Measurements from ENCODE around the gene LRP3.
"Not testable (repeated sequence)": the region's sequence is repeated elsewhere in the genome, so short reads cannot be mapped to it uniquely, and the experiment has no call there.

LRP3 gene

DNA sequence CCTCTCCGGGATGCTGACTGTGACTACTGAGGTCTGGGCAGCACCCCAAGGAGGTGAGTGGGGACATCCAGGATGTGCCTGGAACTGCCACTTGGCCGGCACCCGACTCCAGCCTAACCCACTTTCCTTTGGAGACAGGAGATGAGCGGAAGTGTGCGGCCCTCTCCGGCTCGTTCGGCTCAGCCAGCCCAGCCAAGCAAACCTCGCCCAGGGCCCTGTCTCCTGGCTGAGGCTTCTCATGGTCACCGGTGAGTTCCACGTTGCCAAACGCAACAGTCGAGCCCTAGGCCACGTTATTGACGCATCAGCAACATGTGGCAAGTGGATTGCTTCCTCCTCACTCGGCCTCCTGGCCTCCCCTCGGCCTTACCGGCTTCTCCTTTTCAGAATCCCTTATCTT, 26.0 kb downstream of the LRP3 start:
- no peak for DNase-seq

DNA sequence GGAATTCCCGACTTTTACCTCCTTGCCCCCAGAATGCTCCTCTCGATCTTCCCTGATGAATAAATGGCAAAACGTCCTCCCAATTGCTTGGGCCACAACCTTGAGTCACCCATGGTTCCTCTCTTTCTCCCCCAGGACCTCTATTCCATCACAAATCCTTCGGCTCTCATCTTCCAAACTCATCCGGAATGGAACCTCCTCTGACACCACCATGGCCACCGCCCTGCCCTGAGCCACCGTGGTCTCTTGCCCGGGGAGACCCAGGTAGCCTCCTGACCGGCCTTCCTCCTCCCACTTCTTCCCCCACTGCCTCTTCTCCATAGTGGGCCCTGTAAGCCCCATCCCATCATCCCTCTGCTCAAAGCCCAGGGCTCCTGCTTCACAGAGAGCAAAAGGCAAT, 26.6 kb downstream of the LRP3 start:
- DNase-seq = no peak

DNA sequence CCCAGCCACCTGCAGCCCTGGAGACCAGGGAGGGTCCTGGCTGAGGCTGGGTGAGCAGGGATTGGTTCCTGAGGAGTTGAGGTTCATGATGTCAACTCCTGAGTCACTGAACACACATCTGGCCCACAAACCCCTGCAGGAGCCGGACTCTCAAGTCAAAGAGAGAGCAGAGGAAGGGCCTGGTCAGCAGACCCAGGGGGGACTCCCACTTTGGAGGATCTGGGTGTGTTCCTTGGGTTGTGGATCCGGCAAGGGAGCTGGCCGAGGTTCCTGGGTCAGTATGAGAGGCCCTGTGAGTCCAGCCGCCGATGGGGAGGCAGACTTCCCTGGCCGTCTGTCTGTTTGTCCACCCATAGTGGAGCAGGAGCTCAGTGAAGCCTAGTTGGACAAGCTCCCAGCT, 27.5 kb downstream of the LRP3 start:
- no peak for DNase-seq

DNA sequence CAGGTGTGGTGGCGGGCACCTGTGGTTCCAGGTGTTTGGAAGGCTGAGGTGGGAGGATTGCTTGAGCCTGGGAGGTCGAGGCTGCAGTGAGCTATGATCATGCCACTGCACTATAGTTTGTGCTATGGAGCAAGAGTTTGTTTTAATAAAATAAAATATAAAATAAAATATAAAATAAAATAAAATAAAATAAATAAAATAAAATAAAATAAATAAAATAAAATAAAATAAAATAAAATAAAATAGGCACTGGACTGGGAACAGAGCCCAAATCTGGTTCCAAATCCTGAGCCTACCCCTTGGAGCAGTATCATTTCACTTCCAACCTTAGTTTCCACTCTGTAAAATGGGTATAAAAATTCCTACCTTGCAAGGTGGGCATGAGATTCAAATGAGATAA, 28.1 kb downstream of the LRP3 start:
- not testable (repeated sequence) for DNase-seq

DNA sequence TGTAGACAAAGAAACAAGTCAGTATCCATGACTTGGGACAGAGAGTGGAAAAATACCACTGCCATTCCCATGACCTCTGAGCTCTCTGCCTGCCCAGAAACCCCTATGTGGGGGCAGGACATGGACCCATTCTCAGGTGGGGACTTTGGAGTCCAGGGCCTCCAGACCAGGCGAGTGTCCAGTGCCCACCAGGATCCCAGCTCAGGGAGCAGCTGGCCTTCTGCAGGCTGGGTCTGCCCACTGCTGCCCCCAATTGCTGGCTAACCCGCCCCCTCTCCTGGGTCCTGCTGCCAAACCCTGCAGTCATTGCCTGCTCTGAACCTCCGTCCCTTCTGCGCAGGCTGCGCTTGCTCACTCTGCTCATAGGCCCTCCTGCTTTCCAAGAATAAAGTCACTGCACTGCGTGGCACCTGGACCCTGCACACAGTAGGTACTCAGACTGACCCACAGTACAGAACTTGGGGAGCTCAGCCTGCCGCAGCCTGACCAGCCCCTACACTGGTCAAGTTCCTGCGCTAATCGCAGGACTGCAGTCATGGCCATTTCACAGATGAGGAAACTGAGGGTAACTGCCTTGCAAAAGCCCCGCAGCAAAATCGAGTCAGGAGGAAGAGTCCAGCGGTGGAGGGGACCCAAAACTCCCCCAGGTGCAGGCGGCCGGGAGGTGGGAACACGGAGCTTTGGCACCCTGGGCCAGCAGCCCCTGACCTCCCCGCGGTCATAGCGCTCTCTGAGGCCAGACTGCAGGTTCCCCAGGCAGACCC, 30.7 kb downstream of the LRP3 start:
- DNase-seq = no peak

DNA sequence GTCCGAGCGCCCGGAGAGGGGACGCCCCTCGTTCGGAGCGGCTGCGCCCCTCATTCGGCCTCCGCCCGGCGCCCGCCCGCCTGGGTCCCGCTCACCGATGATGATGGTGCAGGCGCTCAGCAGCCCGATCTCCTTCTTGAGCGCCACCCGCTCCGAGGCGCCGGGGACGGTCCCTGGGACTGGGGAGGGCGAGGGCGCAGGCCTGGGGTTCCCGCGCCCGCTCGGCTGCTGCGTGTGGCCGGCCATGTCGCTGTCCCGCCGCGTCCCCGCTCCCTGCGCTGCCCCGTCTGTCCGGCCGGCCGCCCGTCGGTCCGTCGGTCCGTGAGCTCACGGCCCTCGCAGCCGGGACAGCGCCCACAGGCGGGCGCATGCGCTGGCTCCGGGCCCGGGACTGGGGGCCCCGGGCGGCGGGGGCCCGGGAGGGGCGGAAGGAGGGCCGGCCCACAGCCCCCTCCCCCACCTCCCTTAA, 31.4 kb downstream of the LRP3 start, which contains the start of gene SLC7A10:
TSS of gene SLC7A10 (minus strand) at position 393 of the 469 bp plus-strand sequence. CDS start at position 246, 147 bp downstream.
- peak; percentile 45 for DNase-seq

DNA sequence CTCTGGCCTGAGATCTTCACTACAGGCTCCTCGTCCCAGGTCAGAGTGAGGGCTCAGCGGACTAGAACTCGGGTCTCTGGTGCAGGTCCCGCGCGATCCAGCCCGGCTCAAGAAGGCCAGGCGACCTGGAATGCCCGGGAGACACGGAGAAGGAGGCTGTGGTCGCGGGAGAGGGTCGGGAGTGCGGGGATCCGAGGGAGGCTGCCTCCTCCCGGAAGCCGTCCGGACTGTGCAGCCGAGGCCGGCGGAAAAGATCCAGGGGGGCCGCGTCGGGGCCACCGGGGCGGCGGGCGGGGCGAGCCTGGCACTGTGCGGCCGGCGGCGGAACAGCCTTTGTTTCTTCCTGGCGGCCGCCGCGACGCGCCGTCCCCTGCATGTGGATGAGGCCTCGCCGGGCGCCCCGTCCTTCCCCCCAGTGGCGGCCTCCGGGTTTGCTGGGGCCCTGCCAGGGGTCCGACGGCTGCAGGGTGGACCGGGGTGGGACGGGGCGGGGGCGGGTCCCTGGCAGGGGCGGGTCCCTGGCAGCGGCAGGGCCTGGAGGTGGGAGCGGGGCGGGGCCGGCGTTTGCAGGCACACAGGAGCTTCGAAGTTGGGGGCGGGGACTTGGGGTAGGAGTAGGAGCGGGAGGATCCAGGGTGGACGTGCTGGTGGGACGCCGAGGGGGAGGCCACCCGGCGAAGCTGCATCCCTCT, 32.6 kb downstream of the LRP3 start:
- peak; percentile 50 for DNase-seq

DNA sequence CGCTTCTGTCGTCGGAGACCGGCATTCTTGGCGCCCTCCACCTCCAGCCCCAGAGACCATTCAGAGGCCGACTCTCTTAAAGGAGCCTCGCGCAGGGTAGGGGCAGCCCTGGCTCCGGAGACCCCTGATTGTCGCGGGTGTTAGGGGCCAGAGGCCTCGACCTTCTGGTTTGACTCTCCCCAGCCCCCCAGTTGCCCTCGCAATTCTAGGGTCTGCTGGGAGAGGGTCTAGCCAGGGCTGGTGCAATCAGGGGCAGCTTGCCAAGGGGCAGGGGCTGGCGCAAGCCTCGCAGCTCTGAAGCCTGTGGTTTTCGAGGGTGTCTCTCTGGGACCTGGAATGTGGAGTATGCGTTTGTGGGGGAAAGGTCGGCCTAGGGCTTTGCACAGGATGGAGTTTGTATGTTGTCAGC, 33.1 kb downstream of the LRP3 start:
- DNase-seq = no peak

DNA sequence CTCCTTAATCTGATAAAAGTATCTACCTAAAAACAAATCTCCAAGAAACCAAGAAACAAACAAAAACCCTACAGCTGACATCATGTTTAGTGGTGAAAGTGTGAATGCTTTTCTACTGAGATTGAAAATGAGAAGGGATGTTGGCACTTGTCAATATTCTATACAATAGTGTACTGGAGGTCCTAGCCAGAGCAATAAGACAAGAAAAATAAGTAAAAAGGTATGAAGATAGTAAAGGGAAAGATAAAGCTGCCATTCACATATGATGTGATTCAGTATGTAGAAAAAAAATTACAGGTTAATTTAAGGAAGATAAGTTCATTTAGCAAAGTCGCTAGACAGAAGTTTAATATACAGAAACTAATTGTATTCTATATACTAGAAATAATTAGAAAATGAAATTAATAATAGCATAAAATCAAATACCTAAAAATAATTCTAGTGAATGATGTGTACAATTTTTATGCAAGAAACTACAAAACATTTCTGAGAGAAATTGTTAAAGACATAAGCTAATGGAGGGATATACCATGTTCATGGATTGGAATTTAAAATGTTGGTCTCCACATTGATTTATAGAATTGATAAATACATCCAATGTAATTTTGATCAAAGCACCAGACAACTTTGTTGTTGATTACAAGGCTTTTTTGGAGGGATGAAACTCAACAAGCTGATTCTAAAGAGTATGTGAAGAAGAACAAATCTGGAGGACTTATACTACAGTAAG, 33.9 kb downstream of the LRP3 start:
- no peak for DNase-seq

DNA sequence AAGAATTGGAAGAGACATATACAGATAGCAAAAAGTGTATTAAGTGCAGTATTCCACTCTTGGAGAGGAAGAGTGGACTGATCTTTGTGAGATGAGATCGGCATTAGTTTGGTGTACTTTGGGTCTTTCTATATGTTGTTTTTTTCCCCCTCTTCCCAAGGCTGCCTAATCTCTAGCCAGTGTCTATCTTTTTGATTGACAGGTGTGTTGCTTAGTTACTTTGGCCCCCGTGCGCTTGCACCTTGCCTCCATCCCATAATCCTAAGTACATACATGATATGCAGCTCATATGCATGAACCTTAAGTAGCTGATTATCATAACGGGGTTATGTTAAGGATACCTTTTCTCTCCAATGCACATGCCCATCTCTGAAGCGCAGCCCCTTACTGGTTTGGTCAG, 35.8 kb downstream of the LRP3 start:
- DNase-seq = no peak

DNA sequence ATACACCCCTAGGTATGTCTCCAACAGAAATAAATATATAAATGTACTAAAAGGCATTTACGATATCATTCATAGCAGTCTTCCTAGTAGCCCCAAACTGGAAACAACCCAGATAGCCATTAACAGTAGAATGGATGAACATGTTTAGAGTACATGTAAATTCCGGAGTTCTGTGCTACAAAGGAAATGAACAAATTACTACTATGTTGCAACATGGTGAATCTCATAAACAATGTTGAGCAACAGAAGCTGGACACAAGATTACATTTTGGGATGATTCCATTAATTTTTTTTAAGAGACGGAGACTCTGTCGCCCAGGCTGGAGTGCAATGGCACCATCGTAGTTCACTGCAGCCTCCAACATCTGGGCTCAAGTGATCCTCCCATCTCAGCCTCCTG, 37.4 kb downstream of the LRP3 start:
- no peak for DNase-seq

DNA sequence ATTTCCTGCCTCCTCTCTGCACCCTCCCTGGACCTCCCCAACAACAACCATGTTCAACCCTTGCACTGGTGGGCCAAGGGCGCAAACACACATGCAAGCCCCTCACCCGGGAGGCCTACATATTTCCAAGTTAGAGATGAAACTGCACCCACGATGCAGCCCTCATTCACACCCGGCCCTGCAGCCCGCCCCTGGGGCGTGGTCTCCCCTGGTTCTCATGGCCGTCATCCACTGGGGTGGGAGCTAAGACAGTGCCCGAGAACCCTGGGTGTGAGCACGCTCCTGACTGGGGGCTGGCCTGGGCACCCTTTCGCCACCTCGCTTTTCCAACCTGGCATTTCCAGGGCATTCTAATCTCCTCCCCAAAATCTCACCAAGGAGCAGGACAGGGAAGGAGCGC, 38.5 kb downstream of the LRP3 start:
- no peak for DNase-seq

DNA sequence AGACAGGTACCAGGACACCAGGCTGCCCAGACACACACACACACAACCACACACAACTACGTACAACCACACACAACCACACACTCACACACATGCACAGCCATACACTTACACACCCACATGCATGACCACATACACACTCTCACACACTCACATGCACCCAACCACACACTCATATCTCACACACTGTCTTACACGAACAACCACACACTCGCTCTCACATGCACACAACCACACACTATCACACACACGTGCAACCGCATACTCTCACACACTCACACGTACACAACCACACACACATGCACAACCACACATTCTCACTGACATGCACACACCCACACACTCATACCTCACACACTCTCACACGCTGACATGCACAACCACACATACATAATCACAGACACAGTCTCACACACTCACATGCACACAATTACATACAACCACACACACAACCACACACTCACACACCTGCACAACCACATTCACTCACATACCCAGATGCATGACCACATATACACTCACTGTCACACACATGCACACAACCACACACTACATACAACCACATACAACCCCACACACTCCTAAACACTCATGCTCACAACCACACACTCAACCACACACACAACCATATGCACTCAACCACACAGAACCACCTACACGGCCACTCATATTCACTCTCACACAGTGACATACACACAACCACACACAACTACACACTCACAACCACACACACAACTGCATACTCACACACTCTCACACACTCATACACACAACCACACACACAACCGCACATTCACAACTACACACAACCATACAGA, 39.1 kb downstream of the LRP3 start:
- no peak for DNase-seq

DNA sequence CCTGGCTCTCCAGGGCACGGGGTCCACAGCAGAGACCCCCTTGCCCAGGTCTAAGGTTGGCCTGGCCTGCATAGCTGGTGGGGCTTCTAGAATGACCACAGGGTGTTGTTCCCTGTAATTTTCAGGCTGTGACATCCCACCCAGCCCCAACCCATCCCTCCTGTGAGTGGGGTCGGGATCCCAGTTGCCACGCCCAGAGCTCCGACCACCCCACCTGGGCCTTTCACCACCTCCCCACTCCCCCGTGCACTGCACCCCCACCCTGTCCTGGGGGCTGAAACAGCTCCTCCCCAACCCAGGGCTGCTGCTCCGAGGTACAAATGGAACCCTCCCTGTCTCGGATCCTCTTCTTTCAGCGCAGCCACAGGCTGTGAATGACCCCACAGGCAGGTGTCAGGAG, 40.0 kb downstream of the LRP3 start:
- no peak for DNase-seq

DNA sequence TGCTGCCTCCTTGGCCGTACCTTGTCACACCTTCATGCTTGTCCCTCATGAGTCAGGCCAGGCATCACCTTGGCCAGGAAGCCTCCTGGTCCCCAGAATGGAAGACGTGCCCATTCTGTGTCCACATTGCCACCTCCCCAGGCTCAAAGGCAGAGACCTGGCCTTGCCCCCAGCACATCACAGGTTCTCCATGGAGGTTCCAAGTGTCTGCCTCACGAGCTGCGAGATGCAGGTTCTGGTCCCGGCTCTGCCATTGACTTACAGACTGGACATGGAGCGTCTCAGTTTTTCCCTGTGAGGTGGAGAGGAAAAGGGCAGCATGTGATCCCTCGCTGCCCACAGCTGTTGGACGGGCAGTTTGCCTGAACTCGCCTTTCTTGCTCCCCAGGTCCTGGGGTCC, 40.6 kb downstream of the LRP3 start:
- no peak for DNase-seq

DNA sequence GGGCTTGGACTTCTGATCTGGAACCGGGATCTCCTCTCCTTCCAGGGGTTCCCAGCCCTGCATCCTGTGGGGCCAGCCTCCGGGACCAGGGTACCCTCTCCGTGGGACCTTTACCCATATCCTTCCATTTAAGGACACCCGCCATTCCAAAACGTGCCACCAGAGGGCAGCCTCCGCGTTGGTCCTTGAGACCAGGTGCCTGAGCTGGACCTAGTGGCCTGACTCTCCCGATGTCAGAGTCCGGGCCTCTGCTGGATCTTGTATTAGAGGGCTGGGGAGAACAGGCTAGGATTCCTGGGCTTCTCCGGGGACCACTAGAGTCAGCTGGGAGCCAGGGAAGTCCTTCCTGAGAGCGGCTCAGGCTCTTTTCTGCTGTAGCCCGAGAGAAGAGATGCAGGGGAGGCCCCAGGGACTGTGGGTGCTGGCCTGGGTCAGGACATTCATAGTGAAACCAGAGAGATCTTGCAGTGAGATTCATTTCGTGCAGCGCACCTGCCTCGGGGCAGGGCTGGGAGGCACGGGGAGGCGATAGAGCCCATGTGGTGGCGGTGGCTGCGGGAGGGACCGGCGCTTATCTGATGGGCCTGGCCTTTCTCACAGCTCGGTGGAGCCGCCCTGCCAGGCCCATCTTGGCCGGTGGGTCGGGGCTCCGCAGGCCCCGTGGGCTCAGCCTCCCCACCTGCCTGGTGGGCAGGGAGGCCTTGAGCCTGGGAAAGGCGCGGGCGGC, 41.3 kb downstream of the LRP3 start:
- peak; percentile 75 for DNase-seq

DNA sequence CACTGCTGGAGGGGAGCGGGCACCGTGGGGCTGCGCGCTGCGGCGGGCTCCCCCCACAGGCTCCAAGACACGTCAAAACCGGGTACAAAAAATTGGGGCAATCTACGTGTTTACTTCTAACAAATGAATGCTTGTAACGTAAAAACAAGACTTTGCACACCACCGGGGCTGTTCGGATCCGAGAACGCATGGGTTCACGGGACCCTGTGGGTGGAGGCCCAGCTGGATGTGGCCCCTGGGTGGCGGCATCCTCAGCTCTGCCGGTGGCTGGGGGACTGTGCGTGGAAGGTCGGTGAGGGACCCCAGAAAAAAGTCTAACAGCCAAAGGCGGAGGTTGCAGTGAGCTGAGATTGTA, 41.8 kb downstream of the LRP3 start:
- no peak for DNase-seq

DNA sequence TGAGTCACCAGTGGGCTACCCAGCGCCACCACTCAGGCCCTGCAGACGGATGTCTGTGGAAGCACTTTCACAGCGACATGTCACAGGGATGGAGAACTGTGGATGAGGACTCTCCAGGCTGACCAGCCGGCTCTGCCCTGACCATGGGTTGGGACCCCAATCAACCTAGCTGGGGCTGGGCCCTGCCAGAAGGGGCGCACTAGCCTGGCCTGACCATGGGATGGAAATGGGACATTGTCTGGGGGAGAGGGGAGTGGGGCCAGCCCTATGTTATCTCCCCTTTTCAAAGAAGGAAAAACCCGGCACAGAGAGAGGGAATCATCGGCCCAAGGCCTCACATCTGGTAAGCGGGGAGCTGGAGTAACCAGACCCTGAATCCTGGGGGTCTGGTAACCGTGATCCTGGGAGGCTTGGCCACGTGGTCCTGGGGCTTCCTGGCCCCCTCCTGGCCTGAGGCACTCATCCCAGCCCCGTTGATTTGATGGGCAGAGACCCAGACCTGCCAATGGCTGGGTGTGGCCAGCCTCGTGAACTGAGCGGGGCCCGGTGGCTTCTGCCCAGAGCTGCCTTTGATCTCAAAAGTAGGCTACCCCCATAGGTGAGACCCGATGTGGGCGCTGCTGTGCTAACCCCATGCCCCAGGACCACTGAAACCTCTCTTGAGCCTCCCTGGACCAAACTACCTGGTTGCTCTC, 42.7 kb downstream of the LRP3 start:
- DNase-seq = no peak

DNA sequence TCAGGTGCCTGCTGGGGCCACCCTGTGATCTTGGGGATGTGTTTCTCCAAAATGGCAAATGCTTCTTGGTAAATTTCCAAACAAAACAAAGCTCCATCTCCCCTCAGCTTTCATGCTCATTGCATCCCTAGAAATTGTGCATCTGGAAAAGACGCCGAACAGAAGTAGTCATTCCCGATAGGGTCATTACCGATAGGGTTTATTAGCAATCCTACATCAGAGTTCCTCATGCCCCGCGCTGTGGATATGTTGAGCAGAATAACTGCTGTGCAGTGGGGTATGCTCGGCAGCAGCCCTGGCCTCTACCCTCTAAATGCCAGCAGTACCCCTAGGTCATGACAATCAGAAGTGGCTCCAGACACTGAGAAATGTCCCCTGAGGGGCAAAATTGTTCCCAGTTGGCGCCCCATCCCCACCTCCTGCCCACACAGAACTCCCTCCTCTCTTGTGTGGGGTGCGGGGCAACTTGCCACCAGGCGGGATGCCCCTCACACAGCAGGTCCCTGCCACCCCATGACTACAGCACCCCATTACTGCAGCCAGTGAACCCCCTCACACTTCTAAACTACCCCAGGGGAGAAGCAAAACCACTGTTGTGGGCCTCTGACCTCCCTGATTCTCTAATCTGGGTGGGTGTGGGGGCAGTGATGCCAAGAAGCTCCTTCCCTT, 44.5 kb downstream of the LRP3 start:
- DNase-seq = no peak

DNA sequence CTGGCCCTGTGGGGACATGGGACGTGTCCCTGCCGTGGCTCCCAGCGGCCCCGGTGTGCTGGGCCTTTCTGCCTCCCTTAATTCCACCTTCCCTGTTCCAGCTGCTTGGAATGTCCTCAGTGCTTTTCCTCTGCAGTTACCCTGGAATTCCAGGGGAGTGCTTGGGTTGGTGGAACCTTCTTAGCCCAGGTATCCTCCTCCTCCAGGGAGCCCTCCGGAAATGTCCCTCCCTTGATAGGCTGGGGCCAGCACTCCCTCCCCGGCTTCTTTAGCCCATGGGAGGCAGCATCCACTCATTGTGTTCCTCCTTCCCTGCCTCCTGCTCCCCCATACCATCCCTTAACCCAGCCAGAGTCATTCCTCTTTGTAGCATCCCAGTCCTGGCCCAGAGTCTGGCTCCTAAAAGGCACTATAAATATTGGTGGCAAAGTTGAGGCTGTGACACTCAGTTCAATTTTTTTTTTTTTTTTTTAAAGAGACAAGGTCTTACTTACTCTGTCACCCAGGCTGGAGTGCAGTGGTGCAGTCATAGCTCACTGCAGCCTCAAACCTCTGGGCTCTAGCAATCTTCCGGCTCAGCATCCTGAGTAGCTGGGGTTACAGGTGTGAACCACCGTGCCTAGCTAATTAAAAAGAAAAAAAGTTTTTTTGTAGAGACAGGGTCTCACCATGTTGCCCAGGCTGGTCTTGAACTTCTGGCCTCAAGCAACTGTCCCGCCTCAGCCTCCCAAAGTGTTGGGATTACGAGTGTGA, 45.3 kb downstream of the LRP3 start:
- no peak for DNase-seq

Measured in NCI-H69 (cell line).